ENCODE data around the gene AUTS2.
A peak's percentile ranks its signal among the peaks of the same experiment; 100 is the strongest.

Gene AUTS2

DNA sequence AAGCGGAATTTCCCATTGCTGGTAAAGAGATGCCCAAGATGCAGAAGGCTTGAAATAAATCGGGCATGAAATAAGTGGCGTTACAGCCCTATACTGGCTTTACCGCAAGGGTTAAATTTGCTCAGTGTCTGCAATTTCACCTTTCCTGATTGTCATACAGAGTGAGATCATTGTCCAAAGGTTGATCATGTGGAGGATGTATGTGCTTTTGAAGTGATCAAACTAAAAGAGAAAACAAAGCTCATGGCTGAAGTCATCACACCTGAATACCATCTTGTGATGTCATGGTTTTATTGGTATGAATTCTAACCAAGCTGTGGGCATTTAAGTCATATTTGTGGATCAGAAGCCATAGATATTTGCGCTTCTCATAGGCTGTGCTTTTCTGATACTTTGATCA, 635.5 kb downstream of the AUTS2 start:
- ChIA-PET POLR2A (no interaction called here), CTCF (no interaction called here)
- TF ChIP-seq HDGF (IDR thresholded peaks at IDR 0.05; ENCODE audit: borderline replicate concordance) (no peak), FOXK2 (IDR thresholded peaks at IDR 0.05) (no peak), FOXM1 (IDR thresholded peaks at IDR 0.05; ENCODE audit: borderline replicate concordance) (no peak), BHLHE40 (IDR thresholded peaks at IDR 0.05; ENCODE audit: borderline replicate concordance) (no peak), LEF1 (IDR thresholded peaks at IDR 0.05; ENCODE audit: borderline replicate concordance) (no peak), L3MBTL2 (conservative IDR thresholded peaks at IDR 0.05) (no peak), ARNT (IDR thresholded peaks at IDR 0.05) (no peak), SUZ12 (IDR thresholded peaks at IDR 0.05) (no peak), CTBP1 (IDR thresholded peaks at IDR 0.05; ENCODE audit: borderline replicate concordance) (no peak), ELF4 (IDR thresholded peaks at IDR 0.05) (no peak), SP1 (IDR thresholded peaks at IDR 0.05) (no peak), PKNOX1 (IDR thresholded peaks at IDR 0.05) (no peak), FOXA1 (IDR thresholded peaks at IDR 0.05) (no peak), NFRKB (IDR thresholded peaks at IDR 0.05) (no peak), ZNF384 (IDR thresholded peaks at IDR 0.05) (no peak), TARDBP (IDR thresholded peaks at IDR 0.05) (no peak)
- DNase-seq (ENCODE audit: extremely low spot score), result no peak

- TF ChIP-seq ELF4 (IDR thresholded peaks at IDR 0.05), result no peak
- TF ChIP-seq FOXK2 (IDR thresholded peaks at IDR 0.05), result no peak
- no peak for TF ChIP-seq ZNF384 (IDR thresholded peaks at IDR 0.05)
- no peak for TF ChIP-seq SUZ12 (IDR thresholded peaks at IDR 0.05)
- TF ChIP-seq FOXM1 (IDR thresholded peaks at IDR 0.05; ENCODE audit: borderline replicate concordance), result no peak
- no peak for TF ChIP-seq BHLHE40 (IDR thresholded peaks at IDR 0.05; ENCODE audit: borderline replicate concordance)
- no peak for TF ChIP-seq NFRKB (IDR thresholded peaks at IDR 0.05)
- no peak for TF ChIP-seq L3MBTL2 (conservative IDR thresholded peaks at IDR 0.05)
- TF ChIP-seq ARNT (IDR thresholded peaks at IDR 0.05), result no peak
- no peak for TF ChIP-seq PKNOX1 (IDR thresholded peaks at IDR 0.05)
- no peak for TF ChIP-seq SP1 (IDR thresholded peaks at IDR 0.05)
- TF ChIP-seq HDGF (IDR thresholded peaks at IDR 0.05; ENCODE audit: borderline replicate concordance), result no peak
- no peak for DNase-seq (ENCODE audit: extremely low spot score)
- CTCF ChIA-PET, result no interaction called here
- POLR2A ChIA-PET, result no interaction called here
Measured at GRCh38 chr7:70237256-70237655, 639.0 kb downstream of the AUTS2 start.

- ChIA-PET POLR2A (no interaction called here), CTCF (no interaction called here)
- DNase-seq (ENCODE audit: extremely low spot score), result peak; percentile 10
- TF ChIP-seq HDGF (IDR thresholded peaks at IDR 0.05; ENCODE audit: borderline replicate concordance) (no peak), ELF4 (IDR thresholded peaks at IDR 0.05) (no peak), FOXM1 (IDR thresholded peaks at IDR 0.05; ENCODE audit: borderline replicate concordance) (no peak), ARNT (IDR thresholded peaks at IDR 0.05) (no peak), LEF1 (IDR thresholded peaks at IDR 0.05; ENCODE audit: borderline replicate concordance) (no peak), SUZ12 (IDR thresholded peaks at IDR 0.05) (no peak), TARDBP (IDR thresholded peaks at IDR 0.05) (no peak), ZNF384 (IDR thresholded peaks at IDR 0.05) (no peak), CTBP1 (IDR thresholded peaks at IDR 0.05; ENCODE audit: borderline replicate concordance) (no peak), FOXA1 (IDR thresholded peaks at IDR 0.05) (no peak)
Measured at GRCh38 chr7:70237831-70238575, 639.7 kb downstream of the AUTS2 start.

GRCh38 chr7:70239918-70240317, 641.6 kb downstream of the AUTS2 start:
- TF ChIP-seq HDGF (IDR thresholded peaks at IDR 0.05; ENCODE audit: borderline replicate concordance) (no peak), SP1 (IDR thresholded peaks at IDR 0.05) (no peak), CTBP1 (IDR thresholded peaks at IDR 0.05; ENCODE audit: borderline replicate concordance) (no peak), L3MBTL2 (conservative IDR thresholded peaks at IDR 0.05) (no peak), LEF1 (IDR thresholded peaks at IDR 0.05; ENCODE audit: borderline replicate concordance) (no peak), FOXA1 (IDR thresholded peaks at IDR 0.05) (no peak), TARDBP (IDR thresholded peaks at IDR 0.05) (no peak), ZNF384 (IDR thresholded peaks at IDR 0.05) (no peak), ARNT (IDR thresholded peaks at IDR 0.05) (no peak), FOXM1 (IDR thresholded peaks at IDR 0.05; ENCODE audit: borderline replicate concordance) (no peak), NFRKB (IDR thresholded peaks at IDR 0.05) (no peak), FOXK2 (IDR thresholded peaks at IDR 0.05) (no peak), BHLHE40 (IDR thresholded peaks at IDR 0.05; ENCODE audit: borderline replicate concordance) (no peak), ELF4 (IDR thresholded peaks at IDR 0.05) (no peak), SUZ12 (IDR thresholded peaks at IDR 0.05) (no peak), PKNOX1 (IDR thresholded peaks at IDR 0.05) (no peak)
- POLR2A ChIA-PET, result no interaction called here
- CTCF ChIA-PET, result no interaction called here
- DNase-seq (ENCODE audit: extremely low spot score), result no peak

- ChIA-PET POLR2A (no interaction called here), CTCF (no interaction called here)
- DNase-seq (ENCODE audit: extremely low spot score), result no peak
- TF ChIP-seq ELF4 (IDR thresholded peaks at IDR 0.05) (no peak), CTBP1 (IDR thresholded peaks at IDR 0.05; ENCODE audit: borderline replicate concordance) (no peak), LEF1 (IDR thresholded peaks at IDR 0.05; ENCODE audit: borderline replicate concordance) (no peak), SP1 (IDR thresholded peaks at IDR 0.05) (no peak), BHLHE40 (IDR thresholded peaks at IDR 0.05; ENCODE audit: borderline replicate concordance) (no peak), HDGF (IDR thresholded peaks at IDR 0.05; ENCODE audit: borderline replicate concordance) (no peak), FOXA1 (IDR thresholded peaks at IDR 0.05) (no peak)
Measured at GRCh38 chr7:70240873-70241272, 642.6 kb downstream of the AUTS2 start.
